Neural progenitor cell (in vitro differentiated cells): ENCODE results near the gene ZFHX3.

Source experiments
- EZH2 ChIP-seq: fragments of 200-600 bp; sonication (generic); IDR thresholded peaks from 2 replicates; pipeline ENCODE4 v1.6.1; 2017; ENCODE audit warnings: antibody characterized with exemption, mild to moderate bottlenecking, moderate library complexity
- TF ChIP-seq, protein P1 (sequence below): fragments of 200-600 bp; sonication (generic); IDR thresholded peaks from 2 replicates; pipeline ENCODE4 v1.5.1; 2017; ENCODE audit warnings: antibody characterized with exemption, mild to moderate bottlenecking

DNA sequence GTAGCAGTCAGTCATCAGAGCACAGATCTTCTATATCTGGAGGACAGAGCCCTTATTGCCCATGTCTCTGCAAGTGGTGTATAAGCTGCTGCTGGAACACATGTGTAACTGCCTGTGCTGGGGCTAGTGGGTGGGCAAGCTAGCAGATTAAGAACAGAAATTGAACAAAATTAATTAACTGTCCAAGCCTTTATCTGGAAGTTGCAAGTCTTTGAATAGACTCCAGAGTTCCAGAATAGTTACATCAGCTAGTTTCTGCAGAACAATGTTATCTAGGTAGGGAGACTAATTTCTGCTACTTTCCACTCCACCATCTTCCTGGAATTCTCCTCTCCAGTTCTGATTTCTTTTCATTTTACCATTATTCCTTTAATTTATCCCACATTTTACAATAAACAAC is 287.3 kb downstream of the ZFHX3 start:
- TF ChIP-seq, protein P1, sequence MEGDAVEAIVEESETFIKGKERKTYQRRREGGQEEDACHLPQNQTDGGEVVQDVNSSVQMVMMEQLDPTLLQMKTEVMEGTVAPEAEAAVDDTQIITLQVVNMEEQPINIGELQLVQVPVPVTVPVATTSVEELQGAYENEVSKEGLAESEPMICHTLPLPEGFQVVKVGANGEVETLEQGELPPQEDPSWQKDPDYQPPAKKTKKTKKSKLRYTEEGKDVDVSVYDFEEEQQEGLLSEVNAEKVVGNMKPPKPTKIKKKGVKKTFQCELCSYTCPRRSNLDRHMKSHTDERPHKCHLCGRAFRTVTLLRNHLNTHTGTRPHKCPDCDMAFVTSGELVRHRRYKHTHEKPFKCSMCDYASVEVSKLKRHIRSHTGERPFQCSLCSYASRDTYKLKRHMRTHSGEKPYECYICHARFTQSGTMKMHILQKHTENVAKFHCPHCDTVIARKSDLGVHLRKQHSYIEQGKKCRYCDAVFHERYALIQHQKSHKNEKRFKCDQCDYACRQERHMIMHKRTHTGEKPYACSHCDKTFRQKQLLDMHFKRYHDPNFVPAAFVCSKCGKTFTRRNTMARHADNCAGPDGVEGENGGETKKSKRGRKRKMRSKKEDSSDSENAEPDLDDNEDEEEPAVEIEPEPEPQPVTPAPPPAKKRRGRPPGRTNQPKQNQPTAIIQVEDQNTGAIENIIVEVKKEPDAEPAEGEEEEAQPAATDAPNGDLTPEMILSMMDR, result no peak
- TF ChIP-seq EZH2, result no peak
